RWPE1 (cell line): ENCODE data around the gene KLK1.
A peak's percentile ranks its signal among the peaks of the same experiment; 100 is the strongest.

Experiments used
- CTCF ChIA-PET: fragments of 350-600 bp; sonication (Branson Sonifier 250); formaldehyde crosslinking; extraction: SDS; loops from one replicate; lab custom pipeline; 2021; lab: Yijun Ruan, JAX
- POLR2A ChIA-PET: fragments of 400-600 bp; formaldehyde crosslinking; extraction: SDS; loops from one replicate; lab custom pipeline; 2020; ENCODE audit warnings: antibody characterized with exemption; ENCODE audit not compliant: low non-redundant PET; lab: Yijun Ruan, JAX
- DNase-seq: peaks from one replicate; pipeline ENCODE4 v3.0.0; 2012; ENCODE audit warnings: low spot score
- H3K27ac ChIP-seq: fragments of 450-650 bp; 2 replicates; pipeline ENCODE4 v1.5.1; 2017
- TF ChIP-seq, protein P1 (sequence below): fragments of 450-650 bp; conservative IDR thresholded peaks from 2 replicates; pipeline ENCODE4 v1.5.1; 2017; ENCODE audit warnings: low read depth, mild to moderate bottlenecking

The KLK1 gene

DNA sequence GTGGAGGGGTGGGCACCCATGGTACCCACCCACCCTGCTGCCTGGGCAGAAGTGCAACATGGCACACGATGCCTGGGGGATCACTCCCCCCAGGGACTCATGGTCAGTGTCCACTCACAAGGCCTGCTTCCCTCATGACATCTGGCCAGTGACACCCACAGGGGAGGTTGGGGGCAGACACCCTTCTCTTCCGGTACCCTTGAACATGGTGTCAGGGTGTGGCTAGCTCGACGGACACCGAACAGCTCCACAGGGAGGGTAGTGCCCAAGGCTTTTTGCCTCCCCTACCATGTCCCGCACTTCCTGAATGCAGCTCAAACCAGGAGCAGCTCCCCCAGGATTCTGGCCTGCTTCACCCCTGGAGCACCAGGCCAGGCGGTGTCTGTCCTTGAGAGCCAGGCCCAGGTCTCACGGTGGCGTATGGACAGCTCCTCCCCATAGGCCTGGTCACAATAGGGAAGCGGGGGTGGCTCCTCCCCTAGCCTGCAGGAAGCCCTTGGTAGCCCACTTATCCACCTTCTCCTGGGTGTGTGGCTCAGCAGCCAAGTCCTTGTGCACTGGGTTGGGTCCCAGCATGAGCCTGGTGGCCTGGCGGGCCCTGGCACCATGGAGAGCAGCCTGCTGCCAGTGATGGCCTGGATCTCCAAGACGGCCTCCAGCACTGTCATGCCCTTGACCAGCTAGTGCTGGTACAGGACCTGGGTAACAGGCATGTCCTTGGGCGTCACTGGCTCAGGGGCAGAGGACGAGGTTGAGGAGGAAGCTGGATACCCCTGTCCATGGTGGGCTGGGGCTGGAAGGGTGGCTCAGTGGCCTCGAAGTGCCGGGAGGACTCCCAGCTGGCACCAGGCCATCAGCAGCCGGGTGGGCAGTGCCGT, 25.6 kb downstream of the KLK1 start:
- H3K27ac ChIP-seq, result peak overlapping the region; percentile 63
- ChIA-PET POLR2A (interaction anchor here (0.6 kb wide), 1 partner anchor 928 kb away, joined by 3 read pairs; no protein-coding TSS in a partner anchor), CTCF (interaction anchor here (1.3 to 1.5 kb wide), 2 partner anchors 124 to 219 kb away, joined by 3 to 5 read pairs; no protein-coding TSS in a partner anchor)
- DNase-seq, result no peak
- TF ChIP-seq, protein P1, sequence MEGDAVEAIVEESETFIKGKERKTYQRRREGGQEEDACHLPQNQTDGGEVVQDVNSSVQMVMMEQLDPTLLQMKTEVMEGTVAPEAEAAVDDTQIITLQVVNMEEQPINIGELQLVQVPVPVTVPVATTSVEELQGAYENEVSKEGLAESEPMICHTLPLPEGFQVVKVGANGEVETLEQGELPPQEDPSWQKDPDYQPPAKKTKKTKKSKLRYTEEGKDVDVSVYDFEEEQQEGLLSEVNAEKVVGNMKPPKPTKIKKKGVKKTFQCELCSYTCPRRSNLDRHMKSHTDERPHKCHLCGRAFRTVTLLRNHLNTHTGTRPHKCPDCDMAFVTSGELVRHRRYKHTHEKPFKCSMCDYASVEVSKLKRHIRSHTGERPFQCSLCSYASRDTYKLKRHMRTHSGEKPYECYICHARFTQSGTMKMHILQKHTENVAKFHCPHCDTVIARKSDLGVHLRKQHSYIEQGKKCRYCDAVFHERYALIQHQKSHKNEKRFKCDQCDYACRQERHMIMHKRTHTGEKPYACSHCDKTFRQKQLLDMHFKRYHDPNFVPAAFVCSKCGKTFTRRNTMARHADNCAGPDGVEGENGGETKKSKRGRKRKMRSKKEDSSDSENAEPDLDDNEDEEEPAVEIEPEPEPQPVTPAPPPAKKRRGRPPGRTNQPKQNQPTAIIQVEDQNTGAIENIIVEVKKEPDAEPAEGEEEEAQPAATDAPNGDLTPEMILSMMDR, result no peak

DNA sequence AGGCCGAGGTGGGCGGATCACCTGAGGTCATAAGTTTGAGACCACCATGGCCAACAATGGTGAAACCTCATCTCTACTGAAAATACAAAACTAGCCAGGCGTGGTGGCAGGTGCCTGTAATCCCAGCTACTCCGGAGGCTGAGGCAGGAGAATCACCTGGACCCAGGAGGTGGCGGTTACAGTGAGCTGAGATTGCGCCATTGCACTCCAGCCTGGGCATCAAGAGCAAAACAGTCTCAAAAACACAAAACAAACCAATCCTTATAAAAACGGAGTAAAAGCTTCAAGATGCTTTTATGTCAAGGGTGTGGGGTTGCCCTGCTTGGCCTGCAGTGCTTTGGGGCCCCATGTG, 26.2 kb downstream of the KLK1 start:
- TF ChIP-seq, protein P1, result no peak
- ChIA-PET CTCF (interaction anchor here (1.3 to 1.5 kb wide), 2 partner anchors 125 to 219 kb away, joined by 3 to 5 read pairs; no protein-coding TSS in a partner anchor), POLR2A (interaction anchor here (0.6 kb wide), 1 partner anchor 928 kb away, joined by 3 read pairs; no protein-coding TSS in a partner anchor)
- DNase-seq, result no peak
- peak overlapping the region; percentile 63 for H3K27ac ChIP-seq

DNA sequence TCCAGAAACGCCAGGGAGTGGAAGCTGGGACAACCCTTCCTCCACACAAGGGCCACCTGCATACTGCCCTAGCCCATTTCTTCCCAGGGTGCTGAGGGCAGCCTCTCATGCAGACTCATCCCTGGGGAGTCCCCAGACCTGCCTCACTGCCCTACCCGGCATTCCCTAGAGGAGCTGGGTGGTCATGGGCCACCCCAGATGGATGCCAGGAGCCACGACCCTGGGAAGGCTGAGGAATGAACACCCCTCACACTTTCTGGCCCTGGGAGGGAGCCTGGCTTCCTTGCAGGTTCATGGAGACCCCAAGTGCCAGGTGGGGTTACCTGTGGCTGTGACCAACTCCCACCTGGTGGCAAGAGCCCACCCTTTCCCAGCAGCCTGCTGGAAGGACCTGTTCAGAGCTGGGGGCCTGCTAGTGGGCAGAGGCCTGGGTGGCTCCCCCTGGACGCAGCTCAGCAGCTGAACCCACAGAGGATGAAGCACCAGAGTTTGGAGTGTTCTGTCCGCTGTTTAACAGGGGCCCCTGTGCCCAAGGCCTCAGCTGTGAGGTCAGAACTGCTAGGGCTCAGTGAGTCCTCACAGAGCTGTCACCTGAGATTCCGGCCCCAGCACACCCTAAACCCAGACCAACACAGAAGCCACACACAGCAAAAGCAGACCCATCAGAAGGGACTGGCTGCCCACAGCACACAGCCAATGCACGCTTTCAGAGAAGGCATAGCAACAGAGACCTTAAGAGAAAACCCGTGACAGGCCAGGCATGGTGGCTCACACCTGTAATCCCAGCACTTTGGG, 26.8 kb downstream of the KLK1 start:
- H3K27ac ChIP-seq, result peak overlapping the region; percentile 63
- DNase-seq, result no peak
- POLR2A ChIA-PET, result no interaction called here

DNA sequence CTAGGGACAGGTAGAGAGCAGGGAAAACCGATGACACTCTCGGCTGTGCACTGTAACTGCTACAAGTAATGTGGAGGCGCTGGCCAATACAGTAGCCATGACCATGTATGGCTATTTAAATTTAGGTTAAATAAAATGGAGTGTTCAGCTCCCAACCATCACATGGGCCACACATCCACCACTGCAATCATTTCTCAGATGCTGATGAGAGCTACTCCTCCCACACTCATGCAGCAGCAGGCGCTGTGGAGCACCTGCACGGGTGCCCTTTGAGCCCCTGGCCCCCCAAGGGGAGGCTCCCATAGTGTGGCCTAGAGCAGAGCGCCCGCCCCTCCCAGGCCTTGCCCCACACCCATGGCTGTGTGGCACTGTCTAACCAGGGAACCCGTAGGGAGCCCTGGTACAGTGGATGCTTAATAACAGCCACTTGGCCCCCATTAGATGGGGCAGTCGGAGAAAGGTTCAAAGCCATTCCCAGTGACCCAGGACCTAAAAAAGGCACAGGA, 27.4 kb downstream of the KLK1 start:
- TF ChIP-seq, protein P1, result no peak
- no peak for DNase-seq
- ChIA-PET CTCF (interaction anchor here (1.5 to 1.7 kb wide), 2 partner anchors 221 kb away, joined by 3 to 7 read pairs; no protein-coding TSS in a partner anchor), POLR2A (no interaction called here)
- peak overlapping the region; percentile 63 for H3K27ac ChIP-seq

More for the DNA sequence above, 26.8 kb downstream of the KLK1 start:
- TF ChIP-seq, protein P1, result no peak
- CTCF ChIA-PET, result interaction anchor here (1.3 to 1.5 kb wide), 2 partner anchors 125 to 220 kb away, joined by 3 to 5 read pairs; no protein-coding TSS in a partner anchor

DNA sequence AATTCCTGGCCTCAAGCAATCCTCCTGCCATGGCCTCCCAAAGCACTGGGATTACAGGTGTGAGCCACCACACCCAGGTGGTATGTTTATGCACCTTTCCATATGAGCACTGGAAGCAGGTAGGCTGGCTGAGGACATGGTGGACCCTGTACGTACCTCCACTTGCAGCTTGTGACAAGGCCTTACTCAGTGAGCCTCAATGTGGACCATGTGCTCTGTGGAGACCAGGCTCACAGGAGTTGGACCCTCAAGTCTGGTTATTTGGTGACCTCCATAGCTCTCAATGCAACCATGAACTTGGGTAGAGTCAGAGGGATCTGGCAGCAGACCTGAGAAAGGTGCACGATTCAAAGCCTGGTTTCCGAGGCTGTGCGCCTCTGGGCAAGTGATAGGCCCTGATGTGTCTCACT, 27.9 kb downstream of the KLK1 start:
- H3K27ac ChIP-seq, result peak overlapping the region; percentile 63
- CTCF ChIA-PET, result interaction anchor here (0.5 to 1.7 kb wide), 3 partner anchors 221 to 1893 kb away, joined by 3 to 7 read pairs (median 3); no protein-coding TSS in a partner anchor
- TF ChIP-seq, protein P1, result no peak
- DNase-seq, result no peak
- POLR2A ChIA-PET, result no interaction called here
